Measurements from ENCODE around the gene CFAP97. TPM values are rescaled to one million over a fixed set of nuclear protein-coding genes. Genes with fewer than 3 reads are reported as not detected.
"Not testable (repeated sequence)": the region's sequence is repeated elsewhere in the genome, so short reads cannot be mapped to it uniquely, and the experiment has no call there.

The CFAP97 gene
- total RNA-seq, 1 donor from 2014 or later: 38.2 TPM

- Histone ChIP-seq H3K27ac (no peak overlapping the region), H3K27me3 (peaks cover 16% of the 10 kb centered on the region), H3K4me1 (peaks cover 9% of the 10 kb centered on the region), H3K9me3 (no peaks in the 10 kb centered on the region), H3K36me3 (no peaks in the 10 kb centered on the region), H3K4me3 (no peak overlapping the region)
- TF ChIP-seq CTCF (IDR thresholded peaks at IDR 0.05): no peak
- no peak for ATAC-seq
- intact Hi-C loops (cut with DNase I): no loop called here
- no peak for DNase-seq
Measured at GRCh38 chr4:185122681-185123345, 81.0 kb downstream of the CFAP97 start.

GRCh38 chr4:185120631-185120946 is 83.2 kb downstream of the CFAP97 start:
- no peaks in the 10 kb centered on the region for H3K9me3 ChIP-seq
- no peak for DNase-seq
- no peak for TF ChIP-seq CTCF (IDR thresholded peaks at IDR 0.05)
- H3K27me3 ChIP-seq: peaks cover 3% of the 10 kb centered on the region
- intact Hi-C loops (cut with DNase I): no loop called here
- H3K27ac ChIP-seq: no peak overlapping the region
- no peak for ATAC-seq
- no peaks in the 10 kb centered on the region for H3K4me1 ChIP-seq
- H3K4me3 ChIP-seq: no peak overlapping the region
- no peaks in the 10 kb centered on the region for H3K36me3 ChIP-seq

- Histone ChIP-seq H3K27ac (no peak overlapping the region), H3K9me3 (no peaks in the 10 kb centered on the region), H3K27me3 (peaks cover 3% of the 10 kb centered on the region), H3K4me1 (no peaks in the 10 kb centered on the region), H3K4me3 (no peak overlapping the region), H3K36me3 (no peaks in the 10 kb centered on the region)
- ATAC-seq (no peak), DNase-seq (no peak)
- TF ChIP-seq CTCF (IDR thresholded peaks at IDR 0.05): no peak
- intact Hi-C loops (cut with DNase I): no loop called here
Measured at GRCh38 chr4:185119927-185120630, 83.7 kb downstream of the CFAP97 start.

GRCh38 chr4:185119467-185119866 is 84.3 kb downstream of the CFAP97 start:
- ATAC-seq; H3K27ac ChIP-seq; H3K4me3 ChIP-seq; H3K27me3 ChIP-seq; H3K4me1 ChIP-seq; H3K36me3 ChIP-seq; DNase-seq; H3K9me3 ChIP-seq; intact Hi-C loops (cut with DNase I): not testable (repeated sequence)

GRCh38 chr4:185118876-185119275 is 84.9 kb downstream of the CFAP97 start:
- no peak for ATAC-seq
- intact Hi-C loops (cut with DNase I): no loop called here
- TF ChIP-seq CTCF (IDR thresholded peaks at IDR 0.05): no peak
- Histone ChIP-seq H3K27ac (no peak overlapping the region), H3K9me3 (no peaks in the 10 kb centered on the region), H3K36me3 (no peaks in the 10 kb centered on the region), H3K27me3 (peaks cover 3% of the 10 kb centered on the region), H3K4me3 (no peak overlapping the region), H3K4me1 (no peaks in the 10 kb centered on the region)
- DNase-seq: no peak

GRCh38 chr4:185117300-185117934 is 86.4 kb downstream of the CFAP97 start:
- ATAC-seq (no peak), DNase-seq (no peak)
- Histone ChIP-seq H3K36me3 (no peaks in the 10 kb centered on the region), H3K27me3 (peaks cover 3% of the 10 kb centered on the region), H3K9me3 (no peaks in the 10 kb centered on the region), H3K4me1 (peaks cover 5% of the 10 kb centered on the region), H3K27ac (no peak overlapping the region), H3K4me3 (no peak overlapping the region)
- intact Hi-C loops (cut with DNase I): no loop called here
- no peak for TF ChIP-seq CTCF (IDR thresholded peaks at IDR 0.05)
